Liver (tissue), 9 donors: Measurements from ENCODE around the gene EMP3. TPM values are rescaled to one million over a fixed set of nuclear protein-coding genes. Genes with fewer than 3 reads are reported as not detected.

Experiments
- DNase-seq: peaks from one replicate; pipeline ENCODE4 v3.0.0-alpha.2; 2017; ENCODE audit warnings: low spot score
- H3K27ac ChIP-seq, 2 donors: one replicate each; pipeline ENCODE4 v1.7.0; 2013; ENCODE audit warnings: inconsistent platforms in 2 of 2, low read length in 2 of 2, control low read depth in 1 of 2, low read depth in 1 of 2, mild to moderate bottlenecking in 1 of 2
- H3K27me3 ChIP-seq, 4 donors: one replicate each; pipeline versions ENCODE4 v1.6.1 to v1.7.0; 2013; ENCODE audit warnings: low read length in 3 of 4, inconsistent platforms in 1 of 4, mild to moderate bottlenecking in 1 of 4, moderate library complexity in 1 of 4; ENCODE audit not compliant: control insufficient read depth in 4 of 4, insufficient read depth in 4 of 4
- H3K36me3 ChIP-seq, 4 donors: one replicate each; pipeline versions ENCODE4 v1.6.1 to v1.7.0; 2013; ENCODE audit warnings: low read length in 3 of 4, mild to moderate bottlenecking in 3 of 4, low read depth in 1 of 4, moderate library complexity in 1 of 4; ENCODE audit not compliant: control insufficient read depth in 4 of 4, insufficient read depth in 3 of 4
- H3K4me1 ChIP-seq, 4 donors: one replicate each; pipeline versions ENCODE4 v1.6.1 to v1.7.0; 2013; ENCODE audit warnings: low read length in 3 of 4, mild to moderate bottlenecking in 3 of 4, moderate library complexity in 1 of 4; ENCODE audit not compliant: control insufficient read depth in 4 of 4, insufficient read depth in 4 of 4
- H3K4me3 ChIP-seq, 3 donors: one replicate each; pipeline versions ENCODE4 v1.6.1 to v1.7.0; 2013; ENCODE audit warnings: low read length in 3 of 3, control low read depth in 1 of 3, low read depth in 1 of 3, mild to moderate bottlenecking in 1 of 3
- H3K9ac ChIP-seq, 2 donors: one replicate each; pipeline ENCODE4 v1.7.0; 2013; ENCODE audit warnings: low read length in 2 of 2, mild to moderate bottlenecking in 2 of 2, moderate library complexity in 2 of 2, control low read depth in 1 of 2, low read depth in 1 of 2
- H3K9me3 ChIP-seq, 4 donors: one replicate each; pipeline versions ENCODE4 v1.6.1 to v1.7.0; 2013; ENCODE audit warnings: low read length in 3 of 4; ENCODE audit not compliant: control insufficient read depth in 4 of 4
- EGR1 ChIP-seq, 2 donors: IDR thresholded peaks; 2 replicates each; pipeline ENCODE4 v1.6.1; 2016 to 2018; ENCODE audit warnings: antibody characterized with exemption in 2 of 2, low read depth in 2 of 2
- FOXA2 ChIP-seq: IDR thresholded peaks from 2 replicates; pipeline ENCODE4 v1.6.1; 2016; ENCODE audit warnings: antibody characterized with exemption
- GABPA ChIP-seq, 2 donors: IDR thresholded peaks in 1 of 2; conservative IDR thresholded peaks in 1 of 2; 2 replicates each; pipeline ENCODE4 v1.6.1; 2016; ENCODE audit warnings: antibody characterized with exemption in 2 of 2, mild to moderate bottlenecking in 1 of 2, moderate library complexity in 1 of 2
- HNF4A ChIP-seq, 2 donors: conservative IDR thresholded peaks; 2 replicates each; pipeline ENCODE4 v1.6.1; 2016; ENCODE audit warnings: antibody characterized with exemption in 2 of 2, mild to moderate bottlenecking in 2 of 2
- JUND ChIP-seq, 2 donors: IDR thresholded peaks; 2 replicates each; pipeline ENCODE4 v1.6.1; 2016; ENCODE audit warnings: antibody characterized with exemption in 2 of 2
- RAD21 ChIP-seq, 2 donors: IDR thresholded peaks; 2 replicates each; pipeline ENCODE4 v1.6.1; 2016; ENCODE audit warnings: antibody characterized with exemption in 2 of 2, mild to moderate bottlenecking in 2 of 2
- RXRA ChIP-seq, 2 donors: IDR thresholded peaks; 2 replicates each; pipeline ENCODE4 v1.6.1; 2017 to 2018; ENCODE audit warnings: antibody characterized with exemption in 2 of 2, mild to moderate bottlenecking in 1 of 2
- SP1 ChIP-seq: IDR thresholded peaks from 2 replicates; pipeline ENCODE4 v1.6.1; 2018; ENCODE audit warnings: antibody characterized with exemption, mild to moderate bottlenecking
- TAF1 ChIP-seq: conservative IDR thresholded peaks from 2 replicates; pipeline ENCODE4 v1.6.1; 2016; ENCODE audit warnings: antibody characterized with exemption, mild to moderate bottlenecking
- YY1 ChIP-seq: IDR thresholded peaks from 2 replicates; pipeline ENCODE4 v1.6.1; 2016; ENCODE audit warnings: antibody characterized with exemption, mild to moderate bottlenecking
- WGBS: extraction: QIAGEN DNeasy Blood & Tissue Kit; methylation state at CpG from one replicate; pipeline ENCODE4 v1.1.7; 2013; 5-methylcytosine and 5-hydroxymethylcytosine counted together
- polyA plus RNA-seq, 2 donors: library from polyadenylated mRNA; stranded (reverse) in 1 of 2; unstranded in 1 of 2; fragments of 200-250 nt in 1 of 2; fragments of >200 nt in 1 of 2; fragmentation: Nextera tagmentation in 1 of 2; extraction: Ambion mirVana in 1 of 2; gene quantifications; one replicate each; pipeline versions ENCODE4 v1.2.1 to v1.2.3, GENCODE V29; 2013 to 2015
- total RNA-seq, 2 donors: library from RNA; depleted of rRNA; stranded (reverse); fragments of >200 nt; gene quantifications; one replicate each; pipeline ENCODE4 v1.2.3, GENCODE V29; 2014
- TF ChIP-seq, protein P1 (sequence below): fragments of 150-350 bp; IDR thresholded peaks from 2 replicates; pipeline ENCODE4 v1.5.1; 2017; ENCODE audit warnings: improper control_type of control experiment, low read depth, low read length; ENCODE audit not compliant: missing input control
- TF ChIP-seq, protein P2 (sequence below): IDR thresholded peaks from 2 replicates; pipeline ENCODE4 v1.6.1; 2016; ENCODE audit warnings: antibody characterized with exemption
- TF ChIP-seq, protein P3 (sequence below): IDR thresholded peaks from 2 replicates; pipeline ENCODE4 v1.6.1; 2016; ENCODE audit warnings: antibody characterized with exemption, mild to moderate bottlenecking
- TF ChIP-seq, protein P4 (sequence below): IDR thresholded peaks from 2 replicates; pipeline ENCODE4 v1.6.1; 2016; ENCODE audit warnings: antibody characterized with exemption
- donor health status: healthy.
- donor health status: healthy.
- donor health status: healthy.
- donor health status: healthy.
- donor health status: healthy.

EMP3 gene
- total and polyA plus RNA-seq, 4 donors: 4.5 to 16.6 (median 11.7) TPM

DNA sequence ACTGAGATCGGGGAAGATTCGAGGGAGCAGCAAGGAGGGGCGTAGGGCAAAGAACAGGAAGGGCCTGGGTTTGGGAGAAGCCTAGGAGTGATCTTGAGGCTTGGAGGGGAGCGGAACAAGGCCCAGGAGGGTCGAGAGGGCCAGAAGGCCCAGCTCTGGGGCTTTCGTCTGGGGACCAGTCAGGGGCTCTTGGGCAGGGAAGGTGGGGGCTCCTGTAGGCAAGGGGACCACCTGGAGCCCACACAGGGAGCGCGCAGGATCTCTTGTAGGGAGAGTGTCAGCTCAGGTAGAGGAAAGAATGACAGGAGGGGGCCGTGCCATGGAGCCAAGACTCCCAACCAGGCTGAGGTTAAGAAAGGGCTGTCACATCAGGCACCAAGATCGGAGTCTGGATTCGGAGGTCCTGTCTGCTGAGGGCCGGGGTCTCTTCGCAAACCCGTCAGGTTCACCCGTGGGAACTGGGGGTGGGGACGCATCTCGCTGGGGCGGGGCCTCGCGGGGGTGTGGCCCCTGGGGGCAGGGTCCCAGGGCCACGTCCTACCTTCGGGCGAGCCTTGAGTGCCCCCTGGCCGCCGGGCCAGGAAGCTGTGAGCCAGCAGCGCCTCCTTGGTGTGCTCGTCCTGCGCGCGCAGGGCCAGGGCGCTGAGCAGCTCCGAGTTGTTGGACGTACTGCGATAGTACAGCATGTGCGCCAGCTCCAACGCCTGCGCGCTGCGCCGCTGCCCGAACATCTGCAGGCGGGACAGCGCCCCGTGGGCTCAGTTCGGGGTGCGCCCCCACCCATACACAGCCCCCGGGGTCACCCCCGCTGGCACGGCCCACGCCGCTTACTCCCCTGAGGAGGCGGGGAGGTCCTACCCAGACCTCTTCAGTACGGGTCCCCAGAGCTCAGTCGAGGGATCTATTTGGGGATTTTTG, 8.4 kb downstream of the EMP3 start:
- TF ChIP-seq RXRA (IDR thresholded peaks at IDR 0.05) (peak in 1 of 2 donors; percentile 6), FOXA2 (no peak), EGR1 (IDR thresholded peaks at IDR 0.05; ENCODE audit: low read depth in 2 of 2) (no peak), HNF4A (conservative IDR thresholded peaks at IDR 0.05) (peak in 1 of 2 donors; percentile 39), YY1 (no peak), JUND (IDR thresholded peaks at IDR 0.05) (no peak), RAD21 (IDR thresholded peaks at IDR 0.05) (peak; percentile 70 to 83), TAF1 (no peak)
- TF ChIP-seq, protein P1, sequence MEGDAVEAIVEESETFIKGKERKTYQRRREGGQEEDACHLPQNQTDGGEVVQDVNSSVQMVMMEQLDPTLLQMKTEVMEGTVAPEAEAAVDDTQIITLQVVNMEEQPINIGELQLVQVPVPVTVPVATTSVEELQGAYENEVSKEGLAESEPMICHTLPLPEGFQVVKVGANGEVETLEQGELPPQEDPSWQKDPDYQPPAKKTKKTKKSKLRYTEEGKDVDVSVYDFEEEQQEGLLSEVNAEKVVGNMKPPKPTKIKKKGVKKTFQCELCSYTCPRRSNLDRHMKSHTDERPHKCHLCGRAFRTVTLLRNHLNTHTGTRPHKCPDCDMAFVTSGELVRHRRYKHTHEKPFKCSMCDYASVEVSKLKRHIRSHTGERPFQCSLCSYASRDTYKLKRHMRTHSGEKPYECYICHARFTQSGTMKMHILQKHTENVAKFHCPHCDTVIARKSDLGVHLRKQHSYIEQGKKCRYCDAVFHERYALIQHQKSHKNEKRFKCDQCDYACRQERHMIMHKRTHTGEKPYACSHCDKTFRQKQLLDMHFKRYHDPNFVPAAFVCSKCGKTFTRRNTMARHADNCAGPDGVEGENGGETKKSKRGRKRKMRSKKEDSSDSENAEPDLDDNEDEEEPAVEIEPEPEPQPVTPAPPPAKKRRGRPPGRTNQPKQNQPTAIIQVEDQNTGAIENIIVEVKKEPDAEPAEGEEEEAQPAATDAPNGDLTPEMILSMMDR: peak; percentile 67
- TF ChIP-seq, protein P2, sequence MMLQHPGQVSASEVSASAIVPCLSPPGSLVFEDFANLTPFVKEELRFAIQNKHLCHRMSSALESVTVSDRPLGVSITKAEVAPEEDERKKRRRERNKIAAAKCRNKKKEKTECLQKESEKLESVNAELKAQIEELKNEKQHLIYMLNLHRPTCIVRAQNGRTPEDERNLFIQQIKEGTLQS: no peak
- TF ChIP-seq, protein P3, sequence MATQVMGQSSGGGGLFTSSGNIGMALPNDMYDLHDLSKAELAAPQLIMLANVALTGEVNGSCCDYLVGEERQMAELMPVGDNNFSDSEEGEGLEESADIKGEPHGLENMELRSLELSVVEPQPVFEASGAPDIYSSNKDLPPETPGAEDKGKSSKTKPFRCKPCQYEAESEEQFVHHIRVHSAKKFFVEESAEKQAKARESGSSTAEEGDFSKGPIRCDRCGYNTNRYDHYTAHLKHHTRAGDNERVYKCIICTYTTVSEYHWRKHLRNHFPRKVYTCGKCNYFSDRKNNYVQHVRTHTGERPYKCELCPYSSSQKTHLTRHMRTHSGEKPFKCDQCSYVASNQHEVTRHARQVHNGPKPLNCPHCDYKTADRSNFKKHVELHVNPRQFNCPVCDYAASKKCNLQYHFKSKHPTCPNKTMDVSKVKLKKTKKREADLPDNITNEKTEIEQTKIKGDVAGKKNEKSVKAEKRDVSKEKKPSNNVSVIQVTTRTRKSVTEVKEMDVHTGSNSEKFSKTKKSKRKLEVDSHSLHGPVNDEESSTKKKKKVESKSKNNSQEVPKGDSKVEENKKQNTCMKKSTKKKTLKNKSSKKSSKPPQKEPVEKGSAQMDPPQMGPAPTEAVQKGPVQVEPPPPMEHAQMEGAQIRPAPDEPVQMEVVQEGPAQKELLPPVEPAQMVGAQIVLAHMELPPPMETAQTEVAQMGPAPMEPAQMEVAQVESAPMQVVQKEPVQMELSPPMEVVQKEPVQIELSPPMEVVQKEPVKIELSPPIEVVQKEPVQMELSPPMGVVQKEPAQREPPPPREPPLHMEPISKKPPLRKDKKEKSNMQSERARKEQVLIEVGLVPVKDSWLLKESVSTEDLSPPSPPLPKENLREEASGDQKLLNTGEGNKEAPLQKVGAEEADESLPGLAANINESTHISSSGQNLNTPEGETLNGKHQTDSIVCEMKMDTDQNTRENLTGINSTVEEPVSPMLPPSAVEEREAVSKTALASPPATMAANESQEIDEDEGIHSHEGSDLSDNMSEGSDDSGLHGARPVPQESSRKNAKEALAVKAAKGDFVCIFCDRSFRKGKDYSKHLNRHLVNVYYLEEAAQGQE: no peak
- WGBS: 17% methylated on average over 54 of the region's 54 CpGs
- Histone ChIP-seq H3K27ac (peak overlapping the region; percentile 82 to 84), H3K9ac (peak overlapping the region; percentile 36 to 42), H3K27me3 (no peaks in the 10 kb centered on the region), H3K9me3 (no peaks in the 10 kb centered on the region), H3K36me3 (peaks cover 0 to 1% (median 0%) of the 10 kb centered on the region in 4 donors), H3K4me3 (peak overlapping the region in 2 of 3 donors; percentile 28 to 46), H3K4me1 (peaks cover 2 to 28% (median 14%) of the 10 kb centered on the region in 4 donors)
- DNase-seq: peak; percentile 87

DNA sequence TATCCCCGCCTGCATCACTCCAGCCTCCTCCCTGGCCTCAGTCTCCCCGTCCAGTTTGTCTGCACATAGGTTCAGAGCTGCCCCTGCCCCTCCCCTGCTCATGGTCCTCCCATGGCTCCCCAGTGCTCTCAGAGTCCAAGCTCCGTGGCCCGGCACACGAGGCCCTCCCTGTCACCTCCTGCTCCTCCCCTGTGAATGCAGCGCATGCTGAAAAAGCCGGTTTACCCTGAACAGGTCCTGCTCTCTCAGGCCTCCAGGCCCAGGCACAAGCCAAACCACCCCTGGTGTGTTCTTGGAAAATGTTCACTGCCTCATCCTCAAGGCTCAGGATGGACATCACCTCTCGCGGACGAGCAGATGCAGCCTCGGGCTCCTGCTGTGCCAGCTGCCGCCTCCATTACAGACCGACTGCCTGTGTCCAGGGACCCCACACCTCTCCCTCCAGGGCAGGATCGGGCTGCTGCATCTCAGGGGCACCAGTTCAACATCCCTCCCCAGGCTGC, 13.0 kb downstream of the EMP3 start:
- TF ChIP-seq GABPA (IDR thresholded peaks at IDR 0.05 in 1 of 2, conservative IDR thresholded peaks at IDR 0.05 in 1 of 2): no peak
- no peak for TF ChIP-seq FOXA2
- no peak for TF ChIP-seq SP1
- no peak for TF ChIP-seq YY1
- no peak for TF ChIP-seq RXRA (IDR thresholded peaks at IDR 0.05)
- TF ChIP-seq, protein P4, sequence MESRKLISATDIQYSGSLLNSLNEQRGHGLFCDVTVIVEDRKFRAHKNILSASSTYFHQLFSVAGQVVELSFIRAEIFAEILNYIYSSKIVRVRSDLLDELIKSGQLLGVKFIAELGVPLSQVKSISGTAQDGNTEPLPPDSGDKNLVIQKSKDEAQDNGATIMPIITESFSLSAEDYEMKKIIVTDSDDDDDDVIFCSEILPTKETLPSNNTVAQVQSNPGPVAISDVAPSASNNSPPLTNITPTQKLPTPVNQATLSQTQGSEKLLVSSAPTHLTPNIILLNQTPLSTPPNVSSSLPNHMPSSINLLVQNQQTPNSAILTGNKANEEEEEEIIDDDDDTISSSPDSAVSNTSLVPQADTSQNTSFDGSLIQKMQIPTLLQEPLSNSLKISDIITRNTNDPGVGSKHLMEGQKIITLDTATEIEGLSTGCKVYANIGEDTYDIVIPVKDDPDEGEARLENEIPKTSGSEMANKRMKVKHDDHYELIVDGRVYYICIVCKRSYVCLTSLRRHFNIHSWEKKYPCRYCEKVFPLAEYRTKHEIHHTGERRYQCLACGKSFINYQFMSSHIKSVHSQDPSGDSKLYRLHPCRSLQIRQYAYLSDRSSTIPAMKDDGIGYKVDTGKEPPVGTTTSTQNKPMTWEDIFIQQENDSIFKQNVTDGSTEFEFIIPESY: no peak
- no peak for TF ChIP-seq EGR1 (IDR thresholded peaks at IDR 0.05; ENCODE audit: low read depth in 2 of 2)
- TF ChIP-seq TAF1: no peak
- Histone ChIP-seq H3K9me3 (no peaks in the 10 kb centered on the region), H3K36me3 (peaks cover 0 to 8% (median 5%) of the 10 kb centered on the region in 4 donors), H3K27me3 (no peaks in the 10 kb centered on the region), H3K9ac (no peak overlapping the region), H3K27ac (no peak overlapping the region), H3K4me3 (no peak overlapping the region), H3K4me1 (peaks cover 2 to 10% (median 2%) of the 10 kb centered on the region in 4 donors)
- no peak for DNase-seq
- 94% methylated on average over 14 of the region's 14 CpGs for WGBS
